ENCODE results near the gene ORC2. TPM values are rescaled to one million over a fixed set of nuclear protein-coding genes. Genes with fewer than 3 reads are reported as not detected.

ORC2 gene
- polyA plus RNA-seq (2012; ENCODE audit: insufficient read length, low read depth) = 6.6 TPM

- peak; percentile 63; the same call in 1 of the 2 replicates for TF ChIP-seq TAF1 (IDR thresholded peaks at IDR 0.05; ENCODE audit: borderline replicate concordance, insufficient read depth, low read length)
- no peak for TF ChIP-seq SIN3A (IDR thresholded peaks at IDR 0.05; ENCODE audit: borderline replicate concordance, insufficient read depth, low read length)
- no peak for TF ChIP-seq REST (IDR thresholded peaks at IDR 0.05; ENCODE audit: insufficient read depth in 1 of 2, low read depth in 2 of 2, low read length in 2 of 2)
- TF ChIP-seq POLR2AphosphoS5 (IDR thresholded peaks at IDR 0.05; ENCODE audit: low read depth, low read length) = peak; percentile 81
- TF ChIP-seq FOXP2 (optimal IDR thresholded peaks at IDR 0.05; ENCODE audit: borderline replicate concordance, extremely low read depth, extremely low read length, insufficient read depth) = peak; percentile 31
These were observed at the start of gene ORC2 for GRCh38 chr2:200963124-200963917. TSS of gene ORC2 (minus strand) at chr2:200963660. CDS start at chr2:200958123, 5,537 bp downstream.

GRCh38 chr2:201008296-201008829 lies 44.9 kb upstream of the ORC2 start:
- TF ChIP-seq SIN3A (IDR thresholded peaks at IDR 0.05; ENCODE audit: borderline replicate concordance, insufficient read depth, low read length) = no peak
- no peak for TF ChIP-seq FOXP2 (optimal IDR thresholded peaks at IDR 0.05; ENCODE audit: borderline replicate concordance, extremely low read depth, extremely low read length, insufficient read depth)
- no peak for TF ChIP-seq POLR2AphosphoS5 (IDR thresholded peaks at IDR 0.05; ENCODE audit: low read depth, low read length)
- no peak for TF ChIP-seq TAF1 (IDR thresholded peaks at IDR 0.05; ENCODE audit: borderline replicate concordance, insufficient read depth, low read length)
- no peak for TF ChIP-seq REST (IDR thresholded peaks at IDR 0.05; ENCODE audit: insufficient read depth in 1 of 2, low read depth in 2 of 2, low read length in 2 of 2)

- TF ChIP-seq REST (IDR thresholded peaks at IDR 0.05; ENCODE audit: insufficient read depth in 1 of 2, low read depth in 2 of 2, low read length in 2 of 2) (no peak), SIN3A (IDR thresholded peaks at IDR 0.05; ENCODE audit: borderline replicate concordance, insufficient read depth, low read length) (no peak), TAF1 (IDR thresholded peaks at IDR 0.05; ENCODE audit: borderline replicate concordance, insufficient read depth, low read length) (no peak), POLR2AphosphoS5 (IDR thresholded peaks at IDR 0.05; ENCODE audit: low read depth, low read length) (no peak), FOXP2 (optimal IDR thresholded peaks at IDR 0.05; ENCODE audit: borderline replicate concordance, extremely low read depth, extremely low read length, insufficient read depth) (no peak)
These were observed 44.1 kb upstream of the ORC2 start for GRCh38 chr2:201007584-201007998.

- TF ChIP-seq REST (IDR thresholded peaks at IDR 0.05; ENCODE audit: insufficient read depth in 1 of 2, low read depth in 2 of 2, low read length in 2 of 2) = no peak
- TF ChIP-seq TAF1 (IDR thresholded peaks at IDR 0.05; ENCODE audit: borderline replicate concordance, insufficient read depth, low read length) = no peak
- no peak for TF ChIP-seq SIN3A (IDR thresholded peaks at IDR 0.05; ENCODE audit: borderline replicate concordance, insufficient read depth, low read length)
- TF ChIP-seq POLR2AphosphoS5 (IDR thresholded peaks at IDR 0.05; ENCODE audit: low read depth, low read length) = no peak
- TF ChIP-seq FOXP2 (optimal IDR thresholded peaks at IDR 0.05; ENCODE audit: borderline replicate concordance, extremely low read depth, extremely low read length, insufficient read depth) = no peak
These were observed 43.2 kb upstream of the ORC2 start for GRCh38 chr2:201006704-201007103.

All from PFSK-1 (cell line).